K562 (cell line): ENCODE results near the gene MRAP2.

Experiments used
- GTF3C2 ChIP-seq: IDR thresholded peaks from 3 replicates; pipeline ENCODE4 v1.6.1; 2011; ENCODE audit warnings: borderline replicate concordance, mild to moderate bottlenecking, moderate library complexity; ENCODE audit not compliant: insufficient read length; ENCODE audit errors: extremely low read depth
- ILK ChIP-seq: fragments of 450-650 bp; IDR thresholded peaks from 2 replicates; pipeline ENCODE4 v1.6.1; 2016; ENCODE audit warnings: missing genetic modification characterization, low read depth, mild to moderate bottlenecking, missing compliant biosample characterization, moderate library complexity, borderline replicate concordance
- TAF1 ChIP-seq: IDR thresholded peaks from 2 replicates; pipeline ENCODE4 v1.6.1; 2011; ENCODE audit warnings: mild to moderate bottlenecking, low read length, moderate library complexity; ENCODE audit not compliant: insufficient read depth, control insufficient read depth, severe bottlenecking; ENCODE audit errors: extremely low read depth

- no peak for TF ChIP-seq ILK (tag)
- TF ChIP-seq TAF1 = no peak
- TF ChIP-seq GTF3C2 = no peak
Measured at GRCh38 chr6:84019842-84020211, 13.7 kb upstream of the MRAP2 start.
